Osteoblast (primary cell): Measurements from ENCODE around the gene AQP6. TPM values are rescaled to one million over a fixed set of nuclear protein-coding genes. Genes with fewer than 3 reads are reported as not detected.

Experiments
- DNase-seq: peaks from one replicate; pipeline ENCODE4 v3.0.0; 2011; ENCODE audit warnings: low spot score, mixed read lengths; ENCODE audit not compliant: insufficient read length; ENCODE audit errors: missing footprints
- H2AFZ ChIP-seq: 2 replicates; pipeline ENCODE4 v1.6.0; 2011; ENCODE audit warnings: mild to moderate bottlenecking, low read length
- H3K27ac ChIP-seq: 2 replicates; pipeline ENCODE4 v1.5.1; 2011; ENCODE audit warnings: mild to moderate bottlenecking, low read depth, low read length, moderate library complexity
- H3K27me3 ChIP-seq: 2 replicates; pipeline ENCODE4 v1.6.0; 2012; ENCODE audit warnings: mild to moderate bottlenecking, control low read depth, inconsistent platforms, low read length, moderate library complexity; ENCODE audit not compliant: insufficient read depth
- H3K36me3 ChIP-seq: 2 replicates; pipeline ENCODE4 v1.5.1; 2011; ENCODE audit warnings: mild to moderate bottlenecking, low read length, control low read depth, moderate library complexity; ENCODE audit not compliant: insufficient read depth
- H3K4me1 ChIP-seq: 2 replicates; pipeline ENCODE4 v1.5.1; 2011; ENCODE audit warnings: mild to moderate bottlenecking, low read length, control low read depth, moderate library complexity; ENCODE audit not compliant: insufficient read depth
- H3K4me2 ChIP-seq: 2 replicates; pipeline ENCODE4 v1.6.0; 2011; ENCODE audit warnings: mild to moderate bottlenecking, low read length; ENCODE audit not compliant: insufficient read depth
- H3K4me3 ChIP-seq: fragments of 200-600 bp; sonication (generic); 3 replicates; pipeline ENCODE4 v1.5.1; 2012; ENCODE audit warnings: mild to moderate bottlenecking, low read length, inconsistent platforms; ENCODE audit not compliant: insufficient read depth
- H3K79me2 ChIP-seq: 2 replicates; pipeline ENCODE4 v1.6.0; 2012; ENCODE audit warnings: mild to moderate bottlenecking, low read length, control low read depth, inconsistent platforms; ENCODE audit not compliant: insufficient read depth
- H3K9me3 ChIP-seq: 2 replicates; pipeline ENCODE4 v1.5.1; 2011; ENCODE audit warnings: low read depth, low read length, control low read depth
- H4K20me1 ChIP-seq: 2 replicates; pipeline ENCODE4 v1.6.0; 2012; ENCODE audit warnings: mild to moderate bottlenecking, low read length, control low read depth; ENCODE audit not compliant: insufficient read depth
- total RNA-seq: library from RNA; depleted of rRNA; stranded (reverse); fragments of >200 nt; gene quantifications from 2 replicates; pipeline ENCODE4 v1.2.3, GENCODE V29; 2012
- TF ChIP-seq, protein P1 (sequence below): IDR thresholded peaks from 2 replicates; pipeline ENCODE4 v1.5.1; 2011; ENCODE audit warnings: mild to moderate bottlenecking, low read depth, low read length, moderate library complexity; ENCODE audit errors: extremely low read depth

Gene AQP6
- total RNA-seq, 1 donor = not detected

DNA sequence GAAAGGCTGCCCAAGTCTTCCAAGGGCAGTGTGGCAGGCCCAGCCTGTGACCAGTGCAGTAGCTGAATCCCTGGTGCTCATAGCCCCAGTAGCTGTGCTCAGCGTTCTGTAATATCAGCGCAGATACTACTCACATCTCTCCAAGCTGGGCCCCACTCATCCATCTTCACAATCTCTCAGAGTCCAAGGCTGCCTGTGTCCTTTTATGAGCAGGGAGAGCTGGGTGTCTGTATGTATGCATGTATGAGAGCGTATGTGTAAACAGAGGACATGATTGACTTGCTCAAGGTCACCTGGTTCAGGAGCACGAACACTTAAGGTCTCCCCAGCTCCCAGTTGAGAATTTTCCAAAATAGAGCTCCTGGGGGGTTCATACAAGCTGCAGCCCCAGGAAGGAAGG, 5.4 kb downstream of the AQP6 start:
- Histone ChIP-seq H3K4me2 (no peak overlapping the region), H4K20me1 (no peaks in the 10 kb centered on the region), H3K9me3 (no peaks in the 10 kb centered on the region), H3K4me3 (no peak overlapping the region), H2AFZ (no peak overlapping the region), H3K27ac (no peak overlapping the region), H3K79me2 (no peaks in the 10 kb centered on the region), H3K27me3 (no peaks in the 10 kb centered on the region), H3K4me1 (peaks cover 7% of the 10 kb centered on the region), H3K36me3 (no peaks in the 10 kb centered on the region)
- TF ChIP-seq, protein P1, sequence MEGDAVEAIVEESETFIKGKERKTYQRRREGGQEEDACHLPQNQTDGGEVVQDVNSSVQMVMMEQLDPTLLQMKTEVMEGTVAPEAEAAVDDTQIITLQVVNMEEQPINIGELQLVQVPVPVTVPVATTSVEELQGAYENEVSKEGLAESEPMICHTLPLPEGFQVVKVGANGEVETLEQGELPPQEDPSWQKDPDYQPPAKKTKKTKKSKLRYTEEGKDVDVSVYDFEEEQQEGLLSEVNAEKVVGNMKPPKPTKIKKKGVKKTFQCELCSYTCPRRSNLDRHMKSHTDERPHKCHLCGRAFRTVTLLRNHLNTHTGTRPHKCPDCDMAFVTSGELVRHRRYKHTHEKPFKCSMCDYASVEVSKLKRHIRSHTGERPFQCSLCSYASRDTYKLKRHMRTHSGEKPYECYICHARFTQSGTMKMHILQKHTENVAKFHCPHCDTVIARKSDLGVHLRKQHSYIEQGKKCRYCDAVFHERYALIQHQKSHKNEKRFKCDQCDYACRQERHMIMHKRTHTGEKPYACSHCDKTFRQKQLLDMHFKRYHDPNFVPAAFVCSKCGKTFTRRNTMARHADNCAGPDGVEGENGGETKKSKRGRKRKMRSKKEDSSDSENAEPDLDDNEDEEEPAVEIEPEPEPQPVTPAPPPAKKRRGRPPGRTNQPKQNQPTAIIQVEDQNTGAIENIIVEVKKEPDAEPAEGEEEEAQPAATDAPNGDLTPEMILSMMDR = no peak
- DNase-seq = peak; percentile 54

DNA sequence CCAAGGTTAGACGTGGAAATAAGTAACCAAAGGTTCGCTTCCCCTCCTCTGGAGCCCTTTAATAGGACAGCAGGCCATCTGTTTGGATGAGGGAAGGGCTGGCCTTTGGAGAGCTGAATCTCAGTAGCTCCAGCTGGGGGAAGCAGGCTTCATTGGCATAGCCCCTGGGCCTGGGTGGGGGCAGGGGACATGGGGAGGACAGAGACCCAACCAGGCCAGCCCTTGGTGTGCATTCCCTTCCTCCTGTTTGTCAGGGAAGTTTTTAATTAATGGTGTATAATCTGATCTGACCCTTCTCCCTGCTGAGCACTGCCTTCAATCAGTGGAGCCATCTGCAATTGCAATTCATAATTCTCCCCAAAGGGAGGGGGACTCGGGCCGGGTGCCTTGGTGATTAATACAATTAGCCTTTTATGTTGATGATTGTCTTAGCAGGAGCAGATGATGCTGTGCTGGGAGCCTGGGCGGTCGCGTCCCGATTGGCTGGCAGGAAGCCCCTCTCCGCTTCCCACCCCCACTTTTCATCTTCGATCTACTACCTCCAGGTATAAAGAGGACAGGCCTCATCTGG, 6.4 kb downstream of the AQP6 start:
- Histone ChIP-seq H3K36me3 (no peaks in the 10 kb centered on the region), H3K4me1 (peaks cover 16% of the 10 kb centered on the region), H3K27ac (no peak overlapping the region), H3K79me2 (no peaks in the 10 kb centered on the region), H3K27me3 (no peaks in the 10 kb centered on the region), H3K4me2 (no peak overlapping the region), H2AFZ (no peak overlapping the region), H4K20me1 (no peaks in the 10 kb centered on the region), H3K4me3 (no peak overlapping the region), H3K9me3 (no peaks in the 10 kb centered on the region)
- no peak for DNase-seq
- TF ChIP-seq, protein P1 = no peak

DNA sequence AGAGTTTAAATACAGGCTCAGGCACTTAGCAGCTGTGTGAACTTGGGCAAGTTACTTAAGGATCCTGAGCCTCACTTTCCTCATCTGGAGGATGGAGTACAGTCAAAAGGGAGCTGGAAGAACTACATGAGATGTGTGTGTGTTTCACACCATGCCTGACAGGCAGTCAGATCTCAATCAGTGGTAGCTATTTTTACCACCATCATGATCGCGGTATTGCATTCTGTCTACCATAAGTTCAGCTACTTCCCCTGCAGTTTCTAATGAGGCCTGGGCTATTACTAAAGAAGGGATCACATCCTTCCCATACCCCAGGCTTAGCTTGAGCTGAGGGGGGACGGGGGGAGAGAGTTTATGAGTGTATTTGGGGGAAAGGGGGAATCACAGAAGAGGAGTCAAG, 7.0 kb downstream of the AQP6 start:
- TF ChIP-seq, protein P1 = no peak
- no peaks in the 10 kb centered on the region for H3K27me3 ChIP-seq
- H3K4me2 ChIP-seq = no peak overlapping the region
- H3K27ac ChIP-seq = no peak overlapping the region
- H2AFZ ChIP-seq = no peak overlapping the region
- H3K36me3 ChIP-seq = no peaks in the 10 kb centered on the region
- H3K4me3 ChIP-seq = no peak overlapping the region
- peak; percentile 11 for DNase-seq
- H3K79me2 ChIP-seq = no peaks in the 10 kb centered on the region
- no peaks in the 10 kb centered on the region for H4K20me1 ChIP-seq
- no peaks in the 10 kb centered on the region for H3K9me3 ChIP-seq
- peaks cover 21% of the 10 kb centered on the region for H3K4me1 ChIP-seq

DNA sequence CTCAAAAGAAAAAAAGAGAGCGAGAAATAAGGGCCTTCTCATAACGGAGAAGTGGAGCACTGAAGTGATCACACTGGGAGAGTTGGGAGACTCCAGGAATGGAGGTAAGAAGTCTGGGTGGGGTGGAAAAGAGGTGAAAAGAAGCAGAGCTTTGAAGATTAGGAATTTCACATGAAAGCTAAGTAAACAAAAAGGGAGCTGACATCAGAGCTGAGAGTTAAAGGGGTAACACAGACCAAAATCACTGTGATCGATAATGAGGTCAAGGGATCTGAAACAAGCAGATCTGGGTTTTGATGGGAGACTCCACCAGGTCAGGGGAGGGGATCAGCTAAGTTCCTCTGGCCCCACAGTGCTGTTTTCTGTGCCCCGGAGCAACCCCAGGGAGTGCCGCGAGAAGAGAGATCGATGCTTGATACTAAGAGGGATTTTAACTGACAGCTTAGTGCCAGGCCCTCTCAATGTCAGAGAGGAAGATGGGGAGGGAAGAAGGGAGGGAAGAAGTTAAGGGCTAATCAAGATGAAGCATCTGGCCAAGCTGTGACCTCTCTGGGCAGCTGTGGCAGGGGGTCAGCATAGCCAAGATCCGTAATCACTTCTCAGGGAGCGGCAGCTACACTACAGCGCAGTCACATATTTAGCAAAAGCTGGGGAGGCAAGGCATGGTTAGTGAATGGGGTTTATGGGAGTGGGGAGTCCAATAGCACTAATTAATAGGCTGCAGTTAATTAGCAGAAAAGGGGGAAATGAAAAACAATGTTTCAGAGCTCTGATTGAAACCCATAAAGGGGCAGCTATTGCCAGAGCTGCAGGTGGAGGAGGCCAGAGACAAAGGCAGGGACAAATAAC, 8.0 kb downstream of the AQP6 start:
- no peak overlapping the region for H2AFZ ChIP-seq

More for the DNA sequence above, 8.0 kb downstream of the AQP6 start:
- H3K4me2 ChIP-seq = no peak overlapping the region
- no peaks in the 10 kb centered on the region for H3K9me3 ChIP-seq
- H4K20me1 ChIP-seq = no peaks in the 10 kb centered on the region
- H3K4me1 ChIP-seq = peaks cover 21% of the 10 kb centered on the region
- no peak overlapping the region for H3K27ac ChIP-seq
- H3K27me3 ChIP-seq = no peaks in the 10 kb centered on the region
- H3K36me3 ChIP-seq = no peaks in the 10 kb centered on the region
- TF ChIP-seq, protein P1 = no peak
- H3K79me2 ChIP-seq = no peaks in the 10 kb centered on the region
- no peak for DNase-seq
- H3K4me3 ChIP-seq = no peak overlapping the region
